Natural killer cell (primary cell): ENCODE results near the gene ZDHHC14. TPM values are rescaled to one million over a fixed set of nuclear protein-coding genes. Genes with fewer than 3 reads are reported as not detected.

ENCODE experiments used
- ATAC-seq, 3 donors: fragments of 150-1000 bp in 2 of 3; fragments of 200-7000 bp in 1 of 3; cut with Tn5 transposase; 1 replicate in 1 of 3; 2 replicates in 2 of 3; pipeline ENCODE4 v1.10.0; 2021; ENCODE audit warnings: mild to moderate bottlenecking in 2 of 3, moderate library complexity in 2 of 3
- DNase-seq, 2 donors: peaks; one replicate each; pipeline versions ENCODE4 v3.0.0 to v3.0.0-alpha.2; 2013 to 2021; ENCODE audit warnings: mixed read lengths in 1 of 2
- H3K27ac ChIP-seq: one replicate; pipeline ENCODE4 v1.5.1; 2013; ENCODE audit warnings: mild to moderate bottlenecking, low read length
- H3K27me3 ChIP-seq: one replicate; pipeline ENCODE4 v1.6.1; 2013; ENCODE audit warnings: low read length; ENCODE audit not compliant: control insufficient read depth, insufficient read depth
- H3K36me3 ChIP-seq: one replicate; pipeline ENCODE4 v1.6.1; 2013; ENCODE audit warnings: low read length; ENCODE audit not compliant: control insufficient read depth, insufficient read depth
- H3K4me1 ChIP-seq: one replicate; pipeline ENCODE4 v1.6.1; 2013; ENCODE audit warnings: low read length; ENCODE audit not compliant: control insufficient read depth, insufficient read depth
- H3K4me3 ChIP-seq: one replicate; pipeline ENCODE4 v1.5.1; 2013; ENCODE audit warnings: low read length
- H3K9me3 ChIP-seq: one replicate; pipeline ENCODE4 v1.6.1; 2013; ENCODE audit warnings: low read length; ENCODE audit not compliant: control insufficient read depth, insufficient read depth
- H3K27ac Mint-ChIP-seq, 2 donors: one replicate each; pipeline ENCODE4 v1.8.0; 2022; ENCODE audit warnings: mild to moderate bottlenecking in 2 of 2, mixed read lengths in 2 of 2, moderate library complexity in 1 of 2
- H3K27me3 Mint-ChIP-seq, 2 donors: one replicate each; pipeline ENCODE4 v1.8.0; 2022; ENCODE audit warnings: low read depth in 2 of 2, mixed read lengths in 2 of 2
- H3K36me3 Mint-ChIP-seq: one replicate; pipeline ENCODE4 v1.8.0; 2022; ENCODE audit warnings: mixed read lengths
- H3K4me1 Mint-ChIP-seq, 2 donors: one replicate each; pipeline ENCODE4 v1.8.0; 2022; ENCODE audit warnings: mixed read lengths in 2 of 2
- H3K4me3 Mint-ChIP-seq: one replicate; pipeline ENCODE4 v1.8.0; 2022; ENCODE audit warnings: mild to moderate bottlenecking, moderate library complexity, mixed read lengths
- H3K9me3 Mint-ChIP-seq, 2 donors: one replicate each; pipeline ENCODE4 v1.8.0; 2022; ENCODE audit warnings: mixed read lengths in 2 of 2
- CTCF ChIP-seq: fragments of 200-600 bp; IDR thresholded peaks from one replicate; pipeline ENCODE4 v1.8.0; 2022; ENCODE audit warnings: antibody characterized with exemption
- WGBS: methylation state at CpG from one replicate; pipeline ENCODE4 v1.1.7; 2013; ENCODE audit warnings: missing lambda C conversion rate; ENCODE audit not compliant: insufficient coverage; 5-methylcytosine and 5-hydroxymethylcytosine counted together
- intact Hi-C: fragments of 100-400 bp; cut with micrococcal nuclease; formaldehyde crosslinking; loops from one replicate; pipeline ENCODE4 v1.14.2; 2022
- total RNA-seq, 4 donors: library from RNA; stranded (reverse); fragments of 120-200 nt in 1 of 4; gene quantifications; one replicate each; pipeline versions ENCODE4 v1.2.3 to v1.2.4, GENCODE V29; 2013 to 2022

ZDHHC14 gene
- total RNA-seq, 3 donors from 2014 or later (not counting 1 experiment from before 2014, with no cell fraction given), result 6.7 to 11.3 (median 10.6) TPM

DNA sequence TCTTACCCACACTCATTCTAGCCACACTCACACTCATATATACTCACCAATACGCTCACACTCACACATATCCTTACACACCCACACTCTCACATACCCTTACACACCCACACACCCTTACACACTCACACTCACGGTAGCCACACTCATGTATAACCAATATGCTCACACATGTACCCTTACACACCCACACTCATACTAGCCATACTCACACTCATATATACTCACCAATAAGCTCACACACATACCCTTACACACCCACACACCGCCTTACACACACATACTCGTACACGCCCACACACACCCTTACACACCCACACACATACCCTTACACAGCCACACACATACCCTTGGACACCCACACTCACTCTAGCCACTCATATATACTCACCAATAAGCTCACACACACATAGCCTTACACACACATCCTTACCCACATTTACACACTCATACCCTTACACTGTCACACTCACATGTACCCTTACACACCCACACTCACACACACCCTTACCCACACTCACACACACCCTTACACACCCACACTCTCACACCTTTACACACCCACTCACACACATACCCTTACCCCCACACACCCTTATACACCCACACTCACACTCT, 249.6 kb downstream of the ZDHHC14 start:
- no peaks in the 10 kb centered on the region for H3K36me3 Mint-ChIP-seq
- no peak overlapping the region for H3K27ac ChIP-seq
- no peaks in the 10 kb centered on the region for H3K36me3 ChIP-seq
- DNase-seq (no peak), ATAC-seq (peak in 1 of 3 donors; percentile 27)
- intact Hi-C loops, result no loop called here
- H3K27me3 Mint-ChIP-seq, result no peaks in the 10 kb centered on the region
- H3K4me3 Mint-ChIP-seq, result no peak overlapping the region
- no peaks in the 10 kb centered on the region for H3K4me1 ChIP-seq
- H3K27ac Mint-ChIP-seq, result no peak overlapping the region
- no peak for TF ChIP-seq CTCF
- H3K27me3 ChIP-seq, result no peaks in the 10 kb centered on the region
- no peaks in the 10 kb centered on the region for H3K9me3 Mint-ChIP-seq
- WGBS, result 96% methylated on average over 5 of the region's 5 CpGs
- no peaks in the 10 kb centered on the region for H3K9me3 ChIP-seq
- no peak overlapping the region for H3K4me3 ChIP-seq
- H3K4me1 Mint-ChIP-seq, result no peaks in the 10 kb centered on the region

- no peak for TF ChIP-seq CTCF
- ATAC-seq, result no peak
- Mint-ChIP-seq H3K4me3 (no peak overlapping the region), H3K9me3 (no peaks in the 10 kb centered on the region), H3K27ac (no peak overlapping the region), H3K36me3 (no peaks in the 10 kb centered on the region), H3K4me1 (no peaks in the 10 kb centered on the region), H3K27me3 (no peaks in the 10 kb centered on the region)
- Histone ChIP-seq H3K27me3 (no peaks in the 10 kb centered on the region), H3K4me3 (no peak overlapping the region), H3K9me3 (no peaks in the 10 kb centered on the region), H3K4me1 (no peaks in the 10 kb centered on the region), H3K27ac (no peak overlapping the region), H3K36me3 (no peaks in the 10 kb centered on the region)
- no peak for DNase-seq
- intact Hi-C loops, result no loop called here
- over 99% methylated on average over 7 of the region's 7 CpGs for WGBS
Measured at GRCh38 chr6:157631412-157631811, 250.4 kb downstream of the ZDHHC14 start.

DNA sequence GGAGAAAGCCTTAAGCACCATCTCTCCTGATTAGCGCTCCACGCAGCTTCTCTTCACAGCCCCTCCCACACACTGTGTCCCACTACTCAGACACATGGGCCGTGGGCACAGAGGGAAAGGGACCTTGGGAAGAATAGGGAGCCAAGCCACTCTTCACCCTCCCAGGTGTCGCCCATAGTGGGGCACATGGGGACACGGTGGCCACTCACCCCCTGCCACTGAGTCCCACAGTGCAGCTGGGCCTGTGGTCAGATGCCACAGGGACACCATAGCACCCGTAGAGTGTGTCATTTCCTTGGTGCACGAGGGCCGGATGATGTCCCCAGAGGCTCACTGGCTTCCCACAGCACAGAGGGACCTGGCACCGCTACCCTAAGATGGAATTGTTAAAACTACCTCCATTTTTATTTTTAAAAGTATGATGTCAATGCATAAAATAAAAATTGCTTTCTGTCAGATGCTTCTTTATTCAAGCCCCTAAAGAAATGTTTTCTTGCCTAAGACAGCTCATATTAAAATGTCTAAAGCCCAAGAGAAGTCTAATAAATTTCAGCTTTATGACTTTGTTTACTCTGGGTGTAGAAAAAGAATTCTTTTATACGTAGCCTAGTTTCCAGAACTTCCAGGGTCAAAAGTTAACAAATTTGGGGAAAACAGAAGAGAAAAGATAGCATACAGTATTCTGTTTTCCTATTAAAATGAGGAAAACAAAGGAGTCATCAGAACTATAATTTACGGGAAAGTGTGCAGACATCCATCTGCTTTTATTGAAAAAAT, 251.0 kb downstream of the ZDHHC14 start:
- intact Hi-C loops, result no loop called here
- H3K9me3 ChIP-seq, result no peaks in the 10 kb centered on the region
- Mint-ChIP-seq H3K4me1 (no peaks in the 10 kb centered on the region), H3K27me3 (no peaks in the 10 kb centered on the region), H3K27ac (no peak overlapping the region), H3K36me3 (no peaks in the 10 kb centered on the region), H3K4me3 (no peak overlapping the region), H3K9me3 (no peaks in the 10 kb centered on the region)
- H3K36me3 ChIP-seq, result no peaks in the 10 kb centered on the region
- H3K4me3 ChIP-seq, result no peak overlapping the region
- no peaks in the 10 kb centered on the region for H3K27me3 ChIP-seq
- DNase-seq (no peak), ATAC-seq (no peak)
- no peaks in the 10 kb centered on the region for H3K4me1 ChIP-seq
- no peak overlapping the region for H3K27ac ChIP-seq
- TF ChIP-seq CTCF, result no peak
- 80% methylated on average over 10 of the region's 11 CpGs for WGBS
